Natural killer cell (primary cell): Measurements from ENCODE around the gene C1QTNF12. TPM values are rescaled to one million over a fixed set of nuclear protein-coding genes. Genes with fewer than 3 reads are reported as not detected.

Source experiments
- ATAC-seq, 3 donors: fragments of 150-1000 bp in 2 of 3; fragments of 200-7000 bp in 1 of 3; cut with Tn5 transposase; 1 replicate in 1 of 3; 2 replicates in 2 of 3; pipeline ENCODE4 v1.10.0; 2021; ENCODE audit warnings: mild to moderate bottlenecking in 2 of 3, moderate library complexity in 2 of 3
- DNase-seq, 2 donors: peaks; one replicate each; pipeline versions ENCODE4 v3.0.0 to v3.0.0-alpha.2; 2013 to 2021; ENCODE audit warnings: mixed read lengths in 1 of 2
- H3K27ac ChIP-seq: one replicate; pipeline ENCODE4 v1.5.1; 2013; ENCODE audit warnings: mild to moderate bottlenecking, low read length
- H3K27me3 ChIP-seq: one replicate; pipeline ENCODE4 v1.6.1; 2013; ENCODE audit warnings: low read length; ENCODE audit not compliant: control insufficient read depth, insufficient read depth
- H3K36me3 ChIP-seq: one replicate; pipeline ENCODE4 v1.6.1; 2013; ENCODE audit warnings: low read length; ENCODE audit not compliant: control insufficient read depth, insufficient read depth
- H3K4me1 ChIP-seq: one replicate; pipeline ENCODE4 v1.6.1; 2013; ENCODE audit warnings: low read length; ENCODE audit not compliant: control insufficient read depth, insufficient read depth
- H3K4me3 ChIP-seq: one replicate; pipeline ENCODE4 v1.5.1; 2013; ENCODE audit warnings: low read length
- H3K9me3 ChIP-seq: one replicate; pipeline ENCODE4 v1.6.1; 2013; ENCODE audit warnings: low read length; ENCODE audit not compliant: control insufficient read depth, insufficient read depth
- H3K27ac Mint-ChIP-seq, 2 donors: one replicate each; pipeline ENCODE4 v1.8.0; 2022; ENCODE audit warnings: mild to moderate bottlenecking in 2 of 2, mixed read lengths in 2 of 2, moderate library complexity in 1 of 2
- H3K27me3 Mint-ChIP-seq, 2 donors: one replicate each; pipeline ENCODE4 v1.8.0; 2022; ENCODE audit warnings: low read depth in 2 of 2, mixed read lengths in 2 of 2
- H3K36me3 Mint-ChIP-seq: one replicate; pipeline ENCODE4 v1.8.0; 2022; ENCODE audit warnings: mixed read lengths
- H3K4me1 Mint-ChIP-seq, 2 donors: one replicate each; pipeline ENCODE4 v1.8.0; 2022; ENCODE audit warnings: mixed read lengths in 2 of 2
- H3K4me3 Mint-ChIP-seq: one replicate; pipeline ENCODE4 v1.8.0; 2022; ENCODE audit warnings: mild to moderate bottlenecking, moderate library complexity, mixed read lengths
- H3K9me3 Mint-ChIP-seq, 2 donors: one replicate each; pipeline ENCODE4 v1.8.0; 2022; ENCODE audit warnings: mixed read lengths in 2 of 2
- CTCF ChIP-seq: fragments of 200-600 bp; IDR thresholded peaks from one replicate; pipeline ENCODE4 v1.8.0; 2022; ENCODE audit warnings: antibody characterized with exemption
- WGBS: methylation state at CpG from one replicate; pipeline ENCODE4 v1.1.7; 2013; ENCODE audit warnings: missing lambda C conversion rate; ENCODE audit not compliant: insufficient coverage; 5-methylcytosine and 5-hydroxymethylcytosine counted together
- intact Hi-C: fragments of 100-400 bp; cut with micrococcal nuclease; formaldehyde crosslinking; loops from one replicate; pipeline ENCODE4 v1.14.2; 2022
- total RNA-seq, 4 donors: library from RNA; stranded (reverse); fragments of 120-200 nt in 1 of 4; gene quantifications; one replicate each; pipeline versions ENCODE4 v1.2.3 to v1.2.4, GENCODE V29; 2013 to 2022

C1QTNF12 gene
- total RNA-seq, 3 donors from 2014 or later (not counting 1 experiment from before 2014, with no cell fraction given): 2.6 to 4.1 (median 4.1) TPM

- H3K27me3 Mint-ChIP-seq: no peaks in the 10 kb centered on the region
- no peak for TF ChIP-seq CTCF
- ATAC-seq: no peak
- peaks cover 5% of the 10 kb centered on the region for H3K36me3 ChIP-seq
- H3K27me3 ChIP-seq: peaks cover 2% of the 10 kb centered on the region
- peaks cover 17% of the 10 kb centered on the region for H3K4me1 ChIP-seq
- H3K4me1 Mint-ChIP-seq: peaks cover 10% of the 10 kb centered on the region in 2 donors
- H3K9me3 ChIP-seq: no peaks in the 10 kb centered on the region
- intact Hi-C loops: no loop called here
- DNase-seq: no peak
- no peak overlapping the region for H3K4me3 ChIP-seq
- no peak overlapping the region for H3K4me3 Mint-ChIP-seq
- H3K36me3 Mint-ChIP-seq: no peaks in the 10 kb centered on the region
- H3K9me3 Mint-ChIP-seq: no peaks in the 10 kb centered on the region
- 62% methylated on average over 48 of the region's 48 CpGs for WGBS
- no peak overlapping the region for H3K27ac Mint-ChIP-seq
- H3K27ac ChIP-seq: no peak overlapping the region
Observed at GRCh38 chr1:1237874-1238701, 8.4 kb downstream of the C1QTNF12 start.

GRCh38 chr1:1236945-1237873, 9.3 kb downstream of the C1QTNF12 start:
- ATAC-seq (no peak), DNase-seq (no peak)
- H3K9me3 ChIP-seq: no peaks in the 10 kb centered on the region
- H3K27me3 ChIP-seq: peaks cover 2% of the 10 kb centered on the region
- intact Hi-C loops: no loop called here
- H3K4me3 ChIP-seq: no peak overlapping the region
- H3K27ac ChIP-seq: no peak overlapping the region
- H3K27ac Mint-ChIP-seq: no peak overlapping the region
- TF ChIP-seq CTCF: no peak
- peaks cover 5% of the 10 kb centered on the region for H3K36me3 ChIP-seq
- H3K36me3 Mint-ChIP-seq: no peaks in the 10 kb centered on the region
- H3K4me1 Mint-ChIP-seq: peaks cover 10% of the 10 kb centered on the region in 2 donors
- no peak overlapping the region for H3K4me3 Mint-ChIP-seq
- H3K4me1 ChIP-seq: peaks cover 21% of the 10 kb centered on the region
- no peaks in the 10 kb centered on the region for H3K27me3 Mint-ChIP-seq
- no peaks in the 10 kb centered on the region for H3K9me3 Mint-ChIP-seq
- WGBS: 61% methylated on average over 32 of the region's 34 CpGs

- Histone ChIP-seq H3K27me3 (peaks cover 2% of the 10 kb centered on the region), H3K4me1 (peaks cover 22% of the 10 kb centered on the region), H3K9me3 (no peaks in the 10 kb centered on the region), H3K4me3 (no peak overlapping the region), H3K27ac (no peak overlapping the region), H3K36me3 (peaks cover 5% of the 10 kb centered on the region)
- intact Hi-C loops: no loop called here
- 90% methylated on average over 22 of the region's 22 CpGs for WGBS
- DNase-seq: no peak
- Mint-ChIP-seq H3K4me3 (no peak overlapping the region), H3K4me1 (peaks cover 10% of the 10 kb centered on the region in 2 donors), H3K36me3 (no peaks in the 10 kb centered on the region), H3K9me3 (no peaks in the 10 kb centered on the region), H3K27me3 (no peaks in the 10 kb centered on the region), H3K27ac (no peak overlapping the region)
- ATAC-seq: no peak
- no peak for TF ChIP-seq CTCF
Observed at GRCh38 chr1:1236176-1236763, 10.3 kb downstream of the C1QTNF12 start.
